Spinal cord (tissue), 10 donors: Measurements from ENCODE around the gene PSG4. TPM values are rescaled to one million over a fixed set of nuclear protein-coding genes. Genes with fewer than 3 reads are reported as not detected.
"Not testable (repeated sequence)": the region's sequence is repeated elsewhere in the genome, so short reads cannot be mapped to it uniquely, and the experiment has no call there.

Experiments
- DNase-seq, 6 donors: peaks; one replicate each; pipeline versions ENCODE4 v3.0.0 to v3.0.0-alpha.2; 2013 to 2015; ENCODE audit warnings: low spot score in 6 of 6, low read depth in 4 of 6
- H3K27ac ChIP-seq: one replicate; pipeline ENCODE4 v1.5.1; 2013; ENCODE audit warnings: low read depth, low read length, control low read depth
- H3K27me3 ChIP-seq: one replicate; pipeline ENCODE4 v1.6.1; 2013; ENCODE audit warnings: low read length; ENCODE audit not compliant: control insufficient read depth, insufficient read depth
- H3K36me3 ChIP-seq: one replicate; pipeline ENCODE4 v1.6.1; 2013; ENCODE audit warnings: low read length; ENCODE audit not compliant: control insufficient read depth, insufficient read depth
- H3K4me1 ChIP-seq: one replicate; pipeline ENCODE4 v1.6.1; 2013; ENCODE audit warnings: low read length; ENCODE audit not compliant: control insufficient read depth, insufficient read depth
- H3K4me3 ChIP-seq: one replicate; pipeline ENCODE4 v1.5.1; 2013; ENCODE audit warnings: low read depth, low read length, control low read depth
- H3K9me3 ChIP-seq: one replicate; pipeline ENCODE4 v1.6.1; 2013; ENCODE audit warnings: low read length; ENCODE audit not compliant: control insufficient read depth, insufficient read depth
- WGBS: methylation state at CpG from one replicate; pipeline ENCODE4 v1.1.5; 2013; ENCODE audit warnings: missing lambda C conversion rate; ENCODE audit not compliant: insufficient coverage; 5-methylcytosine and 5-hydroxymethylcytosine counted together
- long read RNA-seq, 4 donors: transcript quantifications; one replicate each; lab custom pipeline, GENCODE V29; 2026
- polyA plus RNA-seq, 2 donors: library from polyadenylated mRNA; unstranded; fragments of 120-200 nt; gene quantifications; one replicate each; pipeline ENCODE4 v1.2.1, GENCODE V29; 2013; ENCODE audit not compliant: insufficient read length in 2 of 2
- total RNA-seq, 2 donors: library from RNA; depleted of rRNA in 1 of 2; stranded (reverse); fragments of 120-200 nt in 1 of 2; fragments of >200 nt in 1 of 2; gene quantifications; one replicate each; pipeline versions ENCODE4 v1.2.3 to v1.2.4, GENCODE V29; 2013 to 2014
- donor health status: healthy.

Gene PSG4
- total RNA-seq (under 1 TPM in 1 of 2 donors, not detected in 1; 0.99 TPM), polyA plus RNA-seq (under 1 TPM; 0.15 to 0.60 TPM)
- long read RNA-seq, donor 1: 0 reads
- long read RNA-seq, donor 2: 0 reads
- long read RNA-seq, donor 3: 0 reads
- long read RNA-seq, donor 4: 0 reads

DNA sequence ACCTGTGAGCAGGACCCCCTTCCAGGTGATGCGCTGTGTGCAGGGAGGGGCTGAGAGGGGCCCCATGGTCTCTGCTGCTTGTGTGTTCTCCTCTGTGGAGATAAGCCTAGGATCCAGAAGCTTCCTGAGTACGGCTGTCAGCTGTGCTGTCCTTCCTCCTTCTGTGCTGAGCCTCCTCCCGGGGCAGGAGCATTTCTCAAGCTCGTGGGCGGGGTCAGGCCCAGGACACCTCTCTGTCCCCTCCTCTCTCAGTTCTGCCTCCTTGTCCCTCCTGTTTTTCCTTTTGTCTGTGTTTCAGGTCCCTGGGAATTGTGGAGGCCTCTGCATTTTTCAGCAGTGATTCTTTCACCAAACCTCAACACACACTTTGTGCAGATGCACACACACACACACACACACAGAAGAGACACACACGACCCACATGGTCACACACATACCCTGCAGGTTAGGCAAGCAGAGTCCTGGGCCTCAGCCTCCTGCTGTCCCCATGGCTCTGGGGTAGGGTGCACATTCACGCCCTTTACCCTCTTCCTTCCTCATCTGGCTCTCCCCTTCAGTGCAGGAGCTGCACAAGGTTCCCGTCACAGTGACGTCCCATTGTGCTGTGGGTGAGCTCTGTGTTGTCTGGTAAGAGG lies at the start of gene PSG4:
TSS of gene PSG4 (minus strand) at position 168 of the 635 bp plus-strand sequence. CDS start at position 66, 102 bp downstream.
- not testable (repeated sequence) for DNase-seq, H3K9me3 ChIP-seq, H3K27ac ChIP-seq, H3K4me3 ChIP-seq, H3K4me1 ChIP-seq, H3K27me3 ChIP-seq, H3K36me3 ChIP-seq
- no CpG with 5 or more reads among the region's 9 CpGs for WGBS

DNA sequence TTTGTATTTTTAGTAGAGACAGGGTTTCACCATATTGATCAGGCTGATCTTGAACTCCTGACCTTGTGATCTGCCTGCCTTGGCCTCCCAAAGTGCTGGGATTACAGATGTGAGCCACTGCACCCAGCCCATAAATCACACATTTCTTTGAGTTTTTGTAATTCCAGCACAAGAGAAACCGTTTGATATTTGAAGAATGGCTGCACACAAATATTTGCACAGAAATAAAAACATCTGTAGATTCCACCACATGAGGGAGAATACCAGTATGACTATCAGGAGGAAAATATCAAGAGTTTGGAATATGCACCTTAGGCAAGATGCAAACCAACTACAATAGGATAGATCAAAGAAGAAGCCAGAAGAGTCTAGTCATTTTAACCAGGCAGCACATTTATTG lies 46.0 kb upstream of the PSG4 start:
- not testable (repeated sequence) for DNase-seq, H3K4me1 ChIP-seq, H3K27ac ChIP-seq, H3K27me3 ChIP-seq, H3K36me3 ChIP-seq, H3K4me3 ChIP-seq, H3K9me3 ChIP-seq
- no CpG with 5 or more reads among the region's 1 CpG for WGBS

DNA sequence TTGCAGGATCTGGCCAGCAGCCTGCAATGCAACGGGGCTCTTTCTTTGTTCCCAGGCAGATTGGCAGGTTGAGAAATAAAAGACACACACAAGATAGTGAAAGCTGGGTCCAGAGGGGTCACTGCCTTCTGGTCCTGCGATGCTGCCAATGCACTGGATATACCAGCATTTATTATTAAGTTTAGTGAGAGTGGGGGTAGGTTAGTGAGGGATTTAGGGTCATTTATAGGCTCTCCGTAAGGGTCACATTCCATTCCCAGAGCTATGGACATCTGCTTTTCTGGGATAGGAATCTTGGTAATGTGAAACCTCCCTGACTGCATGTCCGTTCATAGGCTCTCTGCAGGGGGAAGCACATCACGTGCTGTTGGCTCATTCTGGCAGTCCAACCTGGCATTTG lies 44.9 kb upstream of the PSG4 start:
- WGBS: no CpG with 5 or more reads among the region's 5 CpGs
- not testable (repeated sequence) for H3K36me3 ChIP-seq, H3K9me3 ChIP-seq, DNase-seq, H3K4me1 ChIP-seq, H3K27ac ChIP-seq, H3K4me3 ChIP-seq, H3K27me3 ChIP-seq

DNA sequence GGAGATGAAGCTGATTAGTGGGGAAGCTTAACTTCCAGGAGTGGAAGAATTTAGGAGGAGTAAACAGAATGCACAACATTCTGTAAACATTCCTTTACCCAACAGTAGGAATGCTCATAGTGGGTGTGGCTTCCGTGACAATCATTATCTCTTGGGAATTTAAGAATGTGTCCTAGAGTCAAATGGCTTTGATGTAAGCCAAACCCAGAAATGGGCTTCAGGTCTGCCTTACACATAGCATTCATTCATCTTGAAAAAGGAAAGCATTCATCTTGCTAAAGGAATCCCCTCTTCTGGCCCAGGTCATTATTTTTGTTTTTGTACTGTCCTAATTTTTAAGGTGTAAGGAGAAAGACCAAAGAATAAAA lies 43.2 kb upstream of the PSG4 start:
- not testable (repeated sequence) for H3K27me3 ChIP-seq, H3K27ac ChIP-seq, H3K4me3 ChIP-seq, H3K36me3 ChIP-seq, H3K9me3 ChIP-seq, H3K4me1 ChIP-seq, DNase-seq
- no CpG with 5 or more reads among the region's 1 CpG for WGBS

DNA sequence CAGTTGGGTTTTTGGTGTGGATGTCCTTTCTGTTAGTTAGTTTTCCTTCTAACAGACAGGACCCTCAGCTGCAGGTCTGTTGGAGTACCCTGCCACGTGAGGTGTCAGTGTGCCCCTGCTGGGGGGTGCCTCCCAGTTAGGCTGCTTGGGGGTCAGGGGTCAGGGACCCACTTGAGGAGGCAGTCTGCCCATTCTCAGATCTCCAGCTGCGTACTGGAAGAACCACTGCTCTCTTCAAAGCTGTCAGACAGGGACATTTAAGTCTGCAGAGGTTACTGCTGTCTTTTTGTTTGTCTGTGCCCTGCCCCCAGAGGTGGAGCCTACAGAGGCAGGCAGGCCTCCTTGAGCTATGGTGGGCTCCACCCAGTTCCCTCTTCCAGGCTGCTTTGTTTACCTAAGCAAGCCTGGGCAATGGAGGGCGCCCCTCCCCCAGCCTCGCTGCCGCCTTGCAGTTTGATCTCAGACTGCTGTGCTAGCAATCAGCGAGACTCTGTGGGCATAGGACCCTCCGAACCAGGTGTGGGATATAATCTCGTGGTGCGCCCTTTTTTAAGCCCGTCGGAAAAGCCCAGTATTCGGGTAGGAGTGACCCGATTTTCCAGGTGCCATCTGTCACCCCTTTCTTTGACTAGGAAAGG lies 41.9 kb upstream of the PSG4 start:
- DNase-seq, H3K4me3 ChIP-seq, H3K9me3 ChIP-seq, H3K4me1 ChIP-seq, H3K27me3 ChIP-seq, H3K27ac ChIP-seq, H3K36me3 ChIP-seq: not testable (repeated sequence)
- no CpG with 5 or more reads among the region's 13 CpGs for WGBS

DNA sequence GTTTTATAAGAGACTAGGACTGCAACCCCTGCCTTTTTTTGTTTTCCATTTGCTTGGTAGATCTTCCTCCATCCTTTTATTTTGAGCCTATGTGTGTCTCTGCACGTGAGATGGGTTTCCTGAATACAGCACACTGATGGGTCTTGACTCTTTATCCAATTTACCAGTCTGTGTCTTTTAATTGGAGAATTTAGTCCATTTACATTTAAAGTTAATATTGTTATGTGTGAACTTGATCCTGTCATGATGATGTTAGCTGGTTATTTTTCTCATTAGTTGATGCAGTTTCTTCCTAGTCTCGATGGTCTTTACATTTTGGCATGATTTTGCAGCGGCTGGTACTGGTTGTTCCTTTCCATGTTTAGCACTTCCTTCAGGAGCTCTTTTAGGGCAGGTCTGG lies 40.4 kb upstream of the PSG4 start:
- not testable (repeated sequence) for H3K27ac ChIP-seq, H3K9me3 ChIP-seq, H3K4me3 ChIP-seq, H3K36me3 ChIP-seq, H3K4me1 ChIP-seq, DNase-seq, H3K27me3 ChIP-seq
- WGBS: no CpG with 5 or more reads among the region's 3 CpGs

DNA sequence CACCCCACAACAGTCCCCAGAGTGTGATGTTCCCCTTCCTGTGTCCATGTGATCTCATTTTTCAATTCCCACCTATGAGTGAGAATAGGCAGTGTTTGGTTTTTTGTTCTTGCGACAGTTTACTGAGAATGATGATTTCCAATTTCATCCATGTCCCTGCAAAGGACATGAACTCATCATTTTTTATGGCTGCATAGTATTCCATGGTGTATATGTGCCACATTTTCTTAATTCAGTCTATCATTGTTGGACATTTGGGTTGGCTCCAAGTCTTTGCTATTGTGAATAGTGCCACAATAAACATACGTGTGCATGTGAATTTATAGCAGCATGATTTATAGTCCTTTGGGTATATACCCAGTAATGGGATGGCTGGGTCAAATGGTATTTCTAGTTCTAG lies 36.8 kb upstream of the PSG4 start:
- not testable (repeated sequence) for H3K27me3 ChIP-seq, H3K36me3 ChIP-seq, H3K4me3 ChIP-seq, H3K9me3 ChIP-seq, H3K4me1 ChIP-seq, H3K27ac ChIP-seq, DNase-seq
- no CpG with 5 or more reads among the region's 2 CpGs for WGBS

DNA sequence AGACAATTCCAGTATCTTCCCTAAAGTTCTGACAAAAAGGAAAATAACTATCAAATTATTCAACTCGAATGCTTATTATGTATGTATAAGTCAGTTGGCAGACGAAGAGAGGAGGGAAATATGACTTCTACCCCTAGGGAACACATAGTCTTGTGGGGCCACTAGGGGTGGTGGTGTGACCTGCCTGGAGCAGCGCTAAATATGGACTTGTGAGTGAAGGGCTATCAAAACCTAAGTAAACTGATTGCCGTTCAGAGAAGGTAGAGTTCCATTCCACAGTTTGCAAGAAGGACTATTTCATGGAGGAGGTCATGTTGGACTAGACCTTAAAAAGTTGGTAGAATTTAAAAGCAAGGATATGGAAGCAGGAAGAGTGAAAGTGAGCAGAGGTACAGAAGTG lies 32.8 kb upstream of the PSG4 start:
- not testable (repeated sequence) for H3K36me3 ChIP-seq, H3K27ac ChIP-seq, H3K4me1 ChIP-seq, DNase-seq, H3K27me3 ChIP-seq, H3K9me3 ChIP-seq, H3K4me3 ChIP-seq
- no CpG with 5 or more reads among the region's 4 CpGs for WGBS

DNA sequence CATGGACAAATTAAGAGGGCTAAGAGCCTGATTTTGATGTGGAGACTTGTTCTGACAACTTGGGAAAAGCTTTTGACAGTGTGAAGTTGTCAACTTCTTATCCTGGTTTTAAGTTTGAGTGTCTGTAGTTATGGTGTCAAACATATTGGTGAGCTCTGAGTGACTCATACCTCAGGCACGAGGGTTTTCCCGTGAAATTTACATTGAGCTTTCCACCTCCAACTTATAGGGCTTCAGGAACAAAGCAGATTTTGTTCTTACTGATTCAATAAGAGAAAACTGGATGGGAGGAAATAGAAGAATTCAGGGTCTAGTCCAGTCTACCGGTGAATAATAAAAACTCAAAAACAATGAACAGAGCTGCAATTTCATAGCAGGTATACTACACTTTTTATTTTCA lies 30.2 kb upstream of the PSG4 start:
- not testable (repeated sequence) for H3K36me3 ChIP-seq, H3K4me3 ChIP-seq, H3K4me1 ChIP-seq, H3K9me3 ChIP-seq, DNase-seq, H3K27me3 ChIP-seq, H3K27ac ChIP-seq
- no CpG with 5 or more reads among the region's 3 CpGs for WGBS

DNA sequence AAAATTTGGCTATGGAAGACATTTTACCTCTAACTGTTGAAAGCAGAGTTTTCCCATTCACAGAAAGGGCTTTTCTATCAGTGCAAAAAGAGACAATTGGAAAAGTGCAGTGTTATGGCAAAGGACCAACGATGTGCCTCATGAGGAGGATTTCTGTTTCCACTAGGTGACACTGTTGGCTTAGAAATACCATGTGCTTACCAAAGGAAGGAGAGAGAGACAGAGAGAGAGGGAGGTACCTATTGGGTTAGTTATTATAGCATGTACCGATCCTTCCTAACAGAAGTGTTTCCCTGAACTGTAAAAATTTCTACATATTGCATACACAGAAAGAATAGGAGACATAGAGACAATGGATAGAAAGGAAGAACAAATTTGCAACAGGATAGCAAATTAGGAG lies 23.9 kb upstream of the PSG4 start:
- Histone ChIP-seq H3K4me3 (no peak overlapping the region), H3K27me3 (no peaks in the 10 kb centered on the region), H3K9me3 (peaks cover 9% of the 10 kb centered on the region), H3K4me1 (no peaks in the 10 kb centered on the region), H3K27ac (no peak overlapping the region), H3K36me3 (no peaks in the 10 kb centered on the region)
- no peak for DNase-seq
- WGBS: no CpG with 5 or more reads among the region's 2 CpGs
